GM23248 (cell line): ENCODE measurements around the gene ASAP2. TPM values are rescaled to one million over a fixed set of nuclear protein-coding genes. Genes with fewer than 3 reads are reported as not detected.
A peak's percentile ranks its signal among the peaks of the same experiment; 100 is the strongest.

Experiments used
- DNase-seq: peaks from one replicate; pipeline ENCODE4 v3.0.0-alpha.2; 2015
- H2AFZ ChIP-seq: fragments of 200-600 bp; sonication (generic); 2 replicates; pipeline ENCODE4 v1.6.1; 2016; ENCODE audit warnings: antibody characterized with exemption
- H3F3A ChIP-seq: fragments of 200-600 bp; sonication (generic); 2 replicates; pipeline ENCODE4 v1.6.1; 2016; ENCODE audit warnings: mild to moderate bottlenecking, antibody characterized with exemption, mixed run types; ENCODE audit not compliant: insufficient read depth
- H3K27ac ChIP-seq: fragments of 200-600 bp; sonication (generic); 2 replicates; pipeline ENCODE4 v1.5.1; 2016; ENCODE audit warnings: mild to moderate bottlenecking
- H3K27me3 ChIP-seq: fragments of 200-600 bp; sonication (generic); replicated peaks from 2 replicates; pipeline ENCODE4 v1.6.1; 2016; ENCODE audit warnings: mild to moderate bottlenecking; ENCODE audit not compliant: insufficient read depth
- H3K36me3 ChIP-seq: fragments of 200-600 bp; sonication (generic); 2 replicates; pipeline ENCODE4 v1.6.1; 2016; ENCODE audit warnings: low read depth, mild to moderate bottlenecking
- H3K4me1 ChIP-seq: fragments of 200-600 bp; sonication (generic); 2 replicates; pipeline ENCODE4 v1.6.1; 2016; ENCODE audit warnings: mild to moderate bottlenecking; ENCODE audit not compliant: insufficient read depth
- H3K4me2 ChIP-seq: fragments of 200-600 bp; sonication (generic); one replicate; pipeline ENCODE4 v1.6.1; 2016; ENCODE audit warnings: mild to moderate bottlenecking; ENCODE audit not compliant: unreplicated experiment
- H3K4me3 ChIP-seq: fragments of 200-600 bp; sonication (generic); 2 replicates; pipeline ENCODE4 v1.5.1; 2016; ENCODE audit warnings: mild to moderate bottlenecking
- H3K79me2 ChIP-seq: fragments of 200-600 bp; sonication (generic); 2 replicates; pipeline ENCODE4 v1.6.1; 2016; ENCODE audit warnings: mild to moderate bottlenecking; ENCODE audit not compliant: insufficient read depth
- H3K9ac ChIP-seq: fragments of 200-600 bp; sonication (generic); 2 replicates; pipeline ENCODE4 v1.6.1; 2016; ENCODE audit warnings: mild to moderate bottlenecking
- H3K9me2 ChIP-seq: fragments of 200-600 bp; sonication (generic); 2 replicates; pipeline ENCODE4 v1.6.1; 2016; ENCODE audit warnings: mixed run types, mild to moderate bottlenecking, moderate library complexity; ENCODE audit not compliant: insufficient read depth
- H3K9me3 ChIP-seq: fragments of 200-600 bp; sonication (generic); one replicate; pipeline ENCODE4 v1.6.1; 2017; ENCODE audit warnings: low read depth
- H4K20me1 ChIP-seq: fragments of 200-600 bp; sonication (generic); 2 replicates; pipeline ENCODE4 v1.6.0; 2016; ENCODE audit not compliant: insufficient read depth
- EZH2 ChIP-seq: fragments of 200-600 bp; sonication (generic); IDR thresholded peaks from 2 replicates; pipeline ENCODE4 v1.6.1; 2018; ENCODE audit warnings: antibody characterized with exemption, mild to moderate bottlenecking; ENCODE audit not compliant: insufficient read depth, poor library complexity, severe bottlenecking
- EZH2phosphoT487 ChIP-seq: fragments of 200-600 bp; sonication (generic); IDR thresholded peaks from 2 replicates; pipeline ENCODE4 v1.6.1; 2018; ENCODE audit warnings: antibody characterized with exemption, moderate library complexity, mild to moderate bottlenecking, low read depth; ENCODE audit not compliant: insufficient read depth
- WGBS, 2 experiments: methylation state at CpG; one replicate each; pipeline ENCODE4 v1.1.6; 2015 to 2017; ENCODE audit warnings: low lambda C conversion rate in 2 of 2, low coverage in 1 of 2; ENCODE audit errors: missing lambda C conversion rate in 2 of 2; 5-methylcytosine and 5-hydroxymethylcytosine counted together
- in situ Hi-C: fragments of 300-500 bp; cut with MboI; formaldehyde crosslinking; loops from 2 replicates; pipeline ENCODE4 v1.15.0; 2020
- polyA plus RNA-seq: library from polyadenylated mRNA; unstranded; fragments of >200 nt; fragmentation: Nextera tagmentation; extraction: Ambion mirVana; gene quantifications from 2 replicates; pipeline ENCODE4 v1.2.1, GENCODE V29; 2016
- total RNA-seq: library from RNA; depleted of rRNA; stranded (reverse); fragments of >200 nt; shearing (Covaris generic); gene quantifications from 2 replicates; pipeline ENCODE4 v1.2.3, GENCODE V29; 2014

The ASAP2 gene
- total and polyA plus RNA-seq, 2 experiments from 2014 or later: 8.8 to 49.6 TPM

DNA sequence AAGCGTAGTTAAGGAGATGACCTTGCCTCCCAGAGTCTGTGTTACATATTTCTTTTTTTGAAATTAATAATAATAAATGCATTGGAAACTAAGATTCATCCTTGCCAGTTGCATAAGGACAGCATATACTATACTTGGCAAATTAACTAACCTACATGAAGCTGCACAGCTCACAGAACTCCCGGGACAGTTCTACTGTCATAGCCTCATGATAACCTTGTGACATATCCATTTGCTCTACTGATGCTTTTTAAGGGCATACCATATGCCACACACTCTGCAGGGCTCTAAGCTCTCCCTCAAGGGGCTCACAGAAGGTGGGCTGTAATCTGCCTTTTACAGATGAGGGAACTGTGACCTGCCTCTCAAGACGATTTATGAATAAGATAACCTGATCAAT, 212.9 kb downstream of the ASAP2 start:
- WGBS, 2 experiments: 45 to 53% methylated on average over 3 of the region's 3 CpGs

DNA sequence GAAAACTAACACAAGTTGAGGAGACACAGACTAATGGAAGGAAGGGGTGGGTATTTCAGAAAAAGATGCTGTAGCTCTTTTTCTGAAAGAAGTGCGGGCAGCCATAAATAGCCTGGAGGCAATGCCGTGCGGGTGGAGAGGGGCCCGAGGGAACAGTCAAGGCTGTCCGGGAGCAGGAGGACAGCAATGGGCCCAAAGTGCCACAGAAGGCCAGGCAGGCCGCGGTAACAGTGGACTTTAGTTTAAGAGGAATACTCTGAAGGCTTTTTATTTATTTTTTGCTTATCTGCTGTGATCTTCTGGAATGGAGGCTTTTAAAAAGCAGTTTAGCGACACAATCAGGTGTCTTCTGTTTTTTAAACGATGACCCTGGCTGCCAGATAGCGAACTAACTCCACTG, 213.9 kb downstream of the ASAP2 start:
- Histone ChIP-seq H3K4me2 (no peak overlapping the region), H4K20me1 (no peaks in the 10 kb centered on the region), H3K79me2 (peaks cover 96% of the 10 kb centered on the region), H3K4me1 (peaks cover 23% of the 10 kb centered on the region), H2AFZ (no peak overlapping the region), H3K9me2 (no peaks in the 10 kb centered on the region), H3K4me3 (no peak overlapping the region), H3F3A (no peaks in the 10 kb centered on the region), H3K27ac (no peak overlapping the region), H3K36me3 (no peaks in the 10 kb centered on the region), H3K9me3 (no peaks in the 10 kb centered on the region), H3K27me3 (no peaks in the 10 kb centered on the region), H3K9ac (no peak overlapping the region)
- in situ Hi-C loops: no loop called here
- TF ChIP-seq EZH2 (no peak), EZH2phosphoT487 (no peak)
- DNase-seq: no peak
- WGBS, 2 experiments: 90 to 91% methylated on average over 10 of the region's 10 CpGs

More for the DNA sequence above, 212.9 kb downstream of the ASAP2 start:
- H3K27me3 ChIP-seq: no peaks in the 10 kb centered on the region
- no peak overlapping the region for H3K4me2 ChIP-seq
- no peak overlapping the region for H2AFZ ChIP-seq
- no peaks in the 10 kb centered on the region for H3K9me2 ChIP-seq
- H3F3A ChIP-seq: no peaks in the 10 kb centered on the region
- no peak overlapping the region for H3K27ac ChIP-seq
- H3K9ac ChIP-seq: no peak overlapping the region
- H3K79me2 ChIP-seq: peaks cover 96% of the 10 kb centered on the region
- in situ Hi-C loops: no loop called here
- H3K4me1 ChIP-seq: peaks cover 19% of the 10 kb centered on the region
- no peaks in the 10 kb centered on the region for H4K20me1 ChIP-seq
- TF ChIP-seq EZH2phosphoT487 (no peak), EZH2 (no peak)
- DNase-seq: no peak
- no peaks in the 10 kb centered on the region for H3K36me3 ChIP-seq
- H3K4me3 ChIP-seq: no peak overlapping the region
- no peaks in the 10 kb centered on the region for H3K9me3 ChIP-seq

DNA sequence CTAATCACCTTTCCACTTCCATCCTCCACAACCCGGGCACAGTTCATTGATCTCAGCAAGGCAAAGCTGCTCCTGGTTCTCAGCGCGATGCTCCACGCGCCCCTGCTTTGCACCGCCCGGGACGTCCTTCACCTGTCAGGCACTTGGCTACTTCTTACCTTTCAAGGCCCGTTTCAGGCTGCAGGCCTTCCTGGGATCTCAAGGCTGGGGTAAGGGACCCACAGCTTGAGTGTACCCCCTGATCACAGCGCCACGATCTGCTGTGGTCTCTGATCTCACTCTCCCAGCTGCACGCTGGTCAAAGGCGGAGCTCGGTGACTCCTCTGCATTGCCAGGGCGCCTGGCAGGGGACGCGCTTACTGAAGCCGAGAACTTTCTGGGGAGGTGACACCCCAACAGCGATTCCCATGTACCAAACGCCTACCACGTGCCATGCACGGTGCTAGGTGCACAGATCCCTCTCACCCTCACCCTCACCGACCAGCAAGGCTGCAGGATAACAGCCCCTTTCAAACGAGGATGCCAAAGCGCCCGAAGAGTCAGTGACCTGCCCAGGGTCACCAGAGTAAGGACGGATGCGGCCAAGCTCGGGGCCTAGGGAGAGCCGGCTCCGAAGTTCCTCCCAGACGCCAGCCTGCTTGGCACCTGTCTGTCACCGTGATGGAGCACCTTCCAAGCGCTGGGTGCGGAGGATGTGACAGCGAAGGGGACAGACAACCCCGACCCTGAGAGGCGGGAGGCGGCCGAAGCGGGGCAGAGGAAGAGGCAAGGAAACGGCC, 215.9 kb downstream of the ASAP2 start:
- WGBS, 2 experiments: 1 to 2% methylated on average over 41 to 42 of the region's 42 CpGs
- H4K20me1 ChIP-seq: no peaks in the 10 kb centered on the region
- peaks cover 96% of the 10 kb centered on the region for H3K79me2 ChIP-seq
- peak overlapping the region; percentile 96 for H2AFZ ChIP-seq
- H3K4me2 ChIP-seq: peak overlapping the region; percentile 95
- H3K36me3 ChIP-seq: no peaks in the 10 kb centered on the region
- no peaks in the 10 kb centered on the region for H3F3A ChIP-seq
- no peaks in the 10 kb centered on the region for H3K27me3 ChIP-seq
- H3K9me2 ChIP-seq: no peaks in the 10 kb centered on the region
- peak overlapping the region; percentile 98 for H3K4me3 ChIP-seq
- DNase-seq: peak; percentile 83
- peak overlapping the region; percentile 83 for H3K27ac ChIP-seq
- peak overlapping the region; percentile 96 for H3K9ac ChIP-seq
- H3K4me1 ChIP-seq: peaks cover 14% of the 10 kb centered on the region
- no peak for TF ChIP-seq EZH2phosphoT487
- TF ChIP-seq EZH2: no peak
- H3K9me3 ChIP-seq: no peaks in the 10 kb centered on the region
- in situ Hi-C loops: no loop called here

DNA sequence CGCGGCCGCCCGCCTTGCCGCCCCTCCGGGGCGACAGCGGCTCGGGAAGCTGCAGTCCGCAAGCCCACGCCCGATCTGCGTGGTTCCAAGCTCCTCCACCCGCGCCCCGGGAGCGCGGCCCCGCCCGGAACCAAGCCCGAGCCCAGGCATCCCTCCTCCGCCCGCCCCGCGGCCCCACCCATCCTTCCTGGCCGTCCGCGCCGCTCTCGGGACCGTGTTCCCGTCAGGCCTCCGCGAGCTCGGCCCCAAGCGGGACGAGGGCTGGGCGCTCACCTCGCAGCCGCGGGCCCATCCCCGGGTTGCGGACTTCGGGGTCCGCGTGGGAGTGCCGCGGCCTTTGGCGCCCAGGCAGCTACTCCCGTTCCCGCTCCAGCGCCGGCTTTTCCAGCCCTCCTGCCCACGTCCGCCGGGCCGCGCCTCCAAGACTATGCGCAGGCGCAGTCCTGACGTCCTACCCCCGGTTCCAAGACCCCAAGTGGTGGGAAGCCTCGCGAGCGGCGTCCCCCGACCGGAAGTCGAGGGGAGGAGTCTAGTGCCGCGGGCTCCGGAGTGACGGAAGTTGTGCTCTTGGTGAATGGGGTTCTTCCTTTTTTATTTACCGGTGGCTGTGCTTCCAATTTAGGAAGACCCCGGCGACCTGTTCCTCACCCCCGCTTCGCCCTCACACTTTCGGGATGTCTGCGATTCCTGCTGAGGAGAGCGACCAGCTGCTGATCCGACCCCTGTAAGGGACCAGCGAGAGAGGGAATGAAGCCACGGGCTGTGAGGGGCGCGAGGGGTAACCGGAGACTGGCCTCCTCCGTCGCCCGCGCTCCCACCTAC, 216.7 kb downstream of the ASAP2 start, which contains the start of the genes CPSF3 and ITGB1BP1:
Gene CPSF3, plus strand, starts transcription at position 555 of the 822 bp plus-strand sequence. Its CDS starts 120 bp downstream, at position 675.
Gene ITGB1BP1, minus strand, starts transcription at position 429 of the 822 bp plus-strand sequence. CDS start 4,831 bp downstream, outside the sequence.
- WGBS, 2 experiments: 1 to 3% methylated on average over 58 to 73 of the region's 91 CpGs
- in situ Hi-C loops: no loop called here
- no peaks in the 10 kb centered on the region for H3F3A ChIP-seq

More for the DNA sequence above, 216.7 kb downstream of the ASAP2 start, which contains the start of the genes CPSF3 and ITGB1BP1:
- peak within 1 kb of the TSS; percentile 95 for H3K4me2 ChIP-seq
- H3K27ac ChIP-seq: peak within 1 kb of the TSS; percentile 83
- peak within 1 kb of the TSS; percentile 98 for H3K4me3 ChIP-seq
- no peaks in the 10 kb centered on the region for H3K9me3 ChIP-seq
- H3K27me3 ChIP-seq: no peaks in the 10 kb centered on the region
- no peaks in the 10 kb centered on the region for H3K36me3 ChIP-seq
- H3K4me1 ChIP-seq: peaks cover 15% of the 10 kb centered on the region
- H3K9ac ChIP-seq: peak within 1 kb of the TSS; percentile 96
- H3K9me2 ChIP-seq: no peaks in the 10 kb centered on the region
- TF ChIP-seq EZH2: no peak
- TF ChIP-seq EZH2phosphoT487: no peak
- peak; percentile 99 for DNase-seq
- H4K20me1 ChIP-seq: no peaks in the 10 kb centered on the region
- peak within 1 kb of the TSS; percentile 96 for H2AFZ ChIP-seq
- peaks cover 90% of the 10 kb centered on the region for H3K79me2 ChIP-seq
